Smooth muscle cell (in vitro differentiated cells): Measurements from ENCODE around the gene EPHA4. TPM values are rescaled to one million over a fixed set of nuclear protein-coding genes. Genes with fewer than 3 reads are reported as not detected.

Source experiments
- DNase-seq: peaks from one replicate; lab custom pipeline; 2025; ENCODE audit not compliant: unreplicated experiment; lab: John Stamatoyannopoulos, UW
- H2AFZ ChIP-seq: fragments of 200-600 bp; sonication (generic); 2 replicates; pipeline ENCODE4 v1.6.0; 2016; ENCODE audit warnings: antibody characterized with exemption, low read depth, mild to moderate bottlenecking
- H3F3A ChIP-seq: fragments of 200-600 bp; sonication (generic); 2 replicates; pipeline ENCODE4 v1.6.0; 2017; ENCODE audit warnings: antibody characterized with exemption, low read depth
- H3K27ac ChIP-seq: fragments of 200-600 bp; sonication (generic); 2 replicates; pipeline ENCODE4 v1.5.1; 2016; ENCODE audit warnings: low read depth, mild to moderate bottlenecking
- H3K27me3 ChIP-seq: fragments of 200-600 bp; sonication (generic); 2 replicates; pipeline ENCODE4 v1.6.1; 2016; ENCODE audit warnings: low read depth, mild to moderate bottlenecking
- H3K36me3 ChIP-seq: fragments of 200-600 bp; sonication (generic); 2 replicates; pipeline ENCODE4 v1.5.1; 2016; ENCODE audit warnings: low read depth
- H3K4me1 ChIP-seq: fragments of 200-600 bp; sonication (generic); 2 replicates; pipeline ENCODE4 v1.5.1; 2016; ENCODE audit warnings: low read depth
- H3K4me2 ChIP-seq: fragments of 200-600 bp; sonication (generic); 2 replicates; pipeline ENCODE4 v1.6.0; 2016; ENCODE audit warnings: mild to moderate bottlenecking
- H3K4me3 ChIP-seq: fragments of 200-600 bp; sonication (generic); 2 replicates; pipeline ENCODE4 v1.5.1; 2016; ENCODE audit warnings: mild to moderate bottlenecking
- H3K79me2 ChIP-seq: fragments of 200-600 bp; sonication (generic); 2 replicates; pipeline ENCODE4 v1.6.0; 2016; ENCODE audit warnings: low read depth, mild to moderate bottlenecking
- H3K9ac ChIP-seq: fragments of 200-600 bp; sonication (generic); 2 replicates; pipeline ENCODE4 v1.6.0; 2016; ENCODE audit warnings: low read depth
- H3K9me3 ChIP-seq: fragments of 200-600 bp; sonication (generic); replicated peaks from 2 replicates; pipeline ENCODE4 v1.5.1; 2016; ENCODE audit warnings: low read depth
- H4K20me1 ChIP-seq: fragments of 200-600 bp; sonication (generic); 2 replicates; pipeline ENCODE4 v1.6.0; 2016; ENCODE audit warnings: low read depth
- WGBS: methylation state at CpG from one replicate; pipeline ENCODE4 v1.1.7; 2016; ENCODE audit warnings: low lambda C conversion rate; 5-methylcytosine and 5-hydroxymethylcytosine counted together
- polyA plus RNA-seq: library from polyadenylated mRNA; unstranded; fragments of >200 nt; fragmentation: Nextera tagmentation; extraction: Ambion mirVana; gene quantifications from 2 replicates; pipeline ENCODE4 v1.2.1, GENCODE V29; 2016
- total RNA-seq: library from RNA; depleted of rRNA; stranded (reverse); fragments of >200 nt; gene quantifications from 2 replicates; pipeline ENCODE4 v1.2.3, GENCODE V29; 2014
- TF ChIP-seq, protein P1 (sequence below): fragments of 200-600 bp; sonication (generic); IDR thresholded peaks from 2 replicates; pipeline ENCODE4 v1.5.1; 2017; ENCODE audit warnings: borderline replicate concordance, mild to moderate bottlenecking, antibody characterized with exemption; ENCODE audit not compliant: insufficient read depth, poor library complexity, severe bottlenecking

EPHA4 gene
- total and polyA plus RNA-seq, 2 experiments from 2014 or later: 2.8 to 48.3 TPM

DNA sequence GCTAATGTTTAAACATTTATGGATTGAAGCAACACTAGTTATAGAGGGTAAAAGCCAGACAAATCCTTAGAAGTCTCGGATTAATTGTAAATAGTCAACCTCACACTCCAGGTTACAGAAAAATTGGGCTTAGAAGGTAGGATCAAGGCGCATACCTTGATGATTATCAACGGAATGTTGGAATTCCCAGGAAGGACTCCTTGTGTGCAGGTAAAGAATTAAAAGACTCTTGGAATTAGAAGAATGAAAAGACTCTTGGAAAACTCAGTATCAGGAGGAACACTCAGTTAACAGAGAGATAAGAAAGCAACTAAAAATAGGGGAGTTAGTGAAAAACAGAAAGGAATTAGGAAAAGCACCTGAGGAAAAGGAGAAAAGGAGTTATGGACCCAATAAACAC lies 29.3 kb upstream of the EPHA4 start:
- Histone ChIP-seq H3K27me3 (peaks cover 31% of the 10 kb centered on the region), H3K4me3 (no peak overlapping the region), H3K36me3 (no peaks in the 10 kb centered on the region), H4K20me1 (no peaks in the 10 kb centered on the region), H3K79me2 (no peaks in the 10 kb centered on the region), H2AFZ (no peak overlapping the region), H3K9ac (no peak overlapping the region), H3F3A (no peaks in the 10 kb centered on the region), H3K4me2 (no peak overlapping the region), H3K9me3 (no peaks in the 10 kb centered on the region), H3K4me1 (peaks cover 2% of the 10 kb centered on the region), H3K27ac (no peak overlapping the region)
- TF ChIP-seq, protein P1, sequence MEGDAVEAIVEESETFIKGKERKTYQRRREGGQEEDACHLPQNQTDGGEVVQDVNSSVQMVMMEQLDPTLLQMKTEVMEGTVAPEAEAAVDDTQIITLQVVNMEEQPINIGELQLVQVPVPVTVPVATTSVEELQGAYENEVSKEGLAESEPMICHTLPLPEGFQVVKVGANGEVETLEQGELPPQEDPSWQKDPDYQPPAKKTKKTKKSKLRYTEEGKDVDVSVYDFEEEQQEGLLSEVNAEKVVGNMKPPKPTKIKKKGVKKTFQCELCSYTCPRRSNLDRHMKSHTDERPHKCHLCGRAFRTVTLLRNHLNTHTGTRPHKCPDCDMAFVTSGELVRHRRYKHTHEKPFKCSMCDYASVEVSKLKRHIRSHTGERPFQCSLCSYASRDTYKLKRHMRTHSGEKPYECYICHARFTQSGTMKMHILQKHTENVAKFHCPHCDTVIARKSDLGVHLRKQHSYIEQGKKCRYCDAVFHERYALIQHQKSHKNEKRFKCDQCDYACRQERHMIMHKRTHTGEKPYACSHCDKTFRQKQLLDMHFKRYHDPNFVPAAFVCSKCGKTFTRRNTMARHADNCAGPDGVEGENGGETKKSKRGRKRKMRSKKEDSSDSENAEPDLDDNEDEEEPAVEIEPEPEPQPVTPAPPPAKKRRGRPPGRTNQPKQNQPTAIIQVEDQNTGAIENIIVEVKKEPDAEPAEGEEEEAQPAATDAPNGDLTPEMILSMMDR: no peak
- DNase-seq: no peak
- 57% methylated on average over 3 of the region's 3 CpGs for WGBS

DNA sequence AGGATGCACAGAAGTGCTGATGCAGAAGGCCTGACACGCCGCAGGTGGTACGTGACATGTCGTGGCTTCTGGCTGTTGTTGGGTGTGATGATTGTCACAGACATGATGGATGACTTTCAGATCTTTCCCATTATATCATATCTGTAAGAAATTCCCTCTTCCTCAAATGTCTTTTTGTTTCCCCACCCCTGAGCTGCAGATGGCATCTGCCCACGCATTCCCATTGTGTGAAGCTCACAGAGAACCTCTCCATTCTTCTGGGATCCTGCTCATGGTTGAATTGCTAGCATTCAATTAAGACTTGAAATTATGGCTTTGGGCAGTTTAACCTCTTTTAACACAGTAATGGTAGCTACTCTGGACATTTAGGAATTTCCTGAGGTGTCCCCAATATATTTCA lies 28.3 kb upstream of the EPHA4 start:
- H3K27ac ChIP-seq: no peak overlapping the region
- H2AFZ ChIP-seq: no peak overlapping the region
- H3K27me3 ChIP-seq: peaks cover 27% of the 10 kb centered on the region
- TF ChIP-seq, protein P1: no peak
- no peak overlapping the region for H3K9ac ChIP-seq
- H3K4me1 ChIP-seq: no peaks in the 10 kb centered on the region
- no peaks in the 10 kb centered on the region for H3K79me2 ChIP-seq
- no peaks in the 10 kb centered on the region for H4K20me1 ChIP-seq
- no peaks in the 10 kb centered on the region for H3K36me3 ChIP-seq
- H3K4me2 ChIP-seq: no peak overlapping the region
- no peaks in the 10 kb centered on the region for H3K9me3 ChIP-seq
- DNase-seq: no peak
- WGBS: 97% methylated on average over 5 of the region's 5 CpGs
- no peaks in the 10 kb centered on the region for H3F3A ChIP-seq
- H3K4me3 ChIP-seq: no peak overlapping the region

DNA sequence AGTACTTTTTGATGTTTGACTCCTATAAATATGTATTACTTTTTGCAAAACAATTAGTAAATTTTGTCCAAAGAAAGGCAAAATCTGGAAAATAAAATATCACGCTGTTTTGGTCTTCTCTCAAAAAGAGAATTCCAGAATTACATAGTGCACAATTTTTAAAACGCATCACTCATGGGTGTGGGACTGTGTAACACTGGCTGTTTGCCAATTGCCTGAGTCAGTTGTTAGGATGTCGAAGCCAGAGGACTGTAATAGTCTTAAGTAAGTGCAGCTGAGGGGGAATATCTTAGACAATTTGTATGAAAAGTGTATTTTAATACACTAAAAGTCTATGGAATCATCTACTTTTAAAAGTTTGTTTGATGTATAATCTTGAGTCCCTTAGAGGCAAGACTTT lies 24.1 kb upstream of the EPHA4 start:
- no peaks in the 10 kb centered on the region for H3K4me1 ChIP-seq
- 46% methylated on average over 3 of the region's 3 CpGs for WGBS
- no peaks in the 10 kb centered on the region for H3F3A ChIP-seq
- H4K20me1 ChIP-seq: no peaks in the 10 kb centered on the region
- no peak overlapping the region for H3K4me3 ChIP-seq
- no peak overlapping the region for H3K4me2 ChIP-seq
- no peaks in the 10 kb centered on the region for H3K9me3 ChIP-seq
- no peak overlapping the region for H3K9ac ChIP-seq
- H3K79me2 ChIP-seq: no peaks in the 10 kb centered on the region
- DNase-seq: no peak
- H3K27ac ChIP-seq: no peak overlapping the region
- peaks cover 11% of the 10 kb centered on the region for H3K27me3 ChIP-seq
- no peak overlapping the region for H2AFZ ChIP-seq
- H3K36me3 ChIP-seq: no peaks in the 10 kb centered on the region
- TF ChIP-seq, protein P1: no peak

DNA sequence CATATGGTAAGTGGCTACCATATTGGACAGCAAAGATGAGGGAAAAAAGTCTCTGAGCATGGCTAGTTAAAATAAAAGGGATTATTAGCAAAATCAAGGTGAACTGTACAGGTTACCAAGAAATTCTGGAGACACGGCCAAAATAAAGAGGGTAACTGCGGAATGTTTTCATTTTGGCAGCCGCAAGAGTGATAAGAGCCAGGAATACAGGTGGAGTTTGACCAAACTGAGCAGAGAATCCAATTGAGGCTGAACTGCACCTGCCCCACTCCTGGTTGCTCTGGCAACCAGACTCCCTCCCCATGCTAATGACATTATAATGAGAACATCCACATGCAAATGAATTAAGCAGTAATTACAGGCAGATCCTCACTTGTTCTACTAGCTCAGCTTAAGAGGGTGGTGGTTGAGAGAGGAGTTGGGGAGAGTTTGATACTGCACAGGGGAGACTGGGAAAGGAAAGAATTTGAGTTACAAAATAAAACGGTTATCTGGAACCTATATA lies 18.8 kb upstream of the EPHA4 start:
- Histone ChIP-seq H3K79me2 (no peaks in the 10 kb centered on the region), H3F3A (no peaks in the 10 kb centered on the region), H3K9ac (no peak overlapping the region), H3K27me3 (peaks cover 22% of the 10 kb centered on the region), H4K20me1 (no peaks in the 10 kb centered on the region), H3K4me1 (no peaks in the 10 kb centered on the region), H3K27ac (no peak overlapping the region), H2AFZ (no peak overlapping the region), H3K4me2 (no peak overlapping the region), H3K36me3 (no peaks in the 10 kb centered on the region), H3K4me3 (no peak overlapping the region), H3K9me3 (no peaks in the 10 kb centered on the region)
- TF ChIP-seq, protein P1: no peak
- DNase-seq: no peak
- 91% methylated on average over 4 of the region's 4 CpGs for WGBS
